Testis (tissue), 3 donors: ENCODE measurements around the gene EED. TPM values are rescaled to one million over a fixed set of nuclear protein-coding genes. Genes with fewer than 3 reads are reported as not detected.

Experiments
- DNase-seq: peaks from one replicate; pipeline ENCODE4 v3.0.0-alpha.2; 2019
- H3K27ac ChIP-seq, 2 donors: fragments of 200-600 bp; sonication (generic); one replicate each; pipeline ENCODE4 v1.5.1; 2019
- H3K27me3 ChIP-seq: fragments of 200-600 bp; sonication (generic); one replicate; pipeline ENCODE4 v1.5.1; 2019
- H3K36me3 ChIP-seq: fragments of 200-600 bp; sonication (generic); one replicate; pipeline ENCODE4 v1.5.1; 2017; ENCODE audit warnings: low read depth; ENCODE audit errors: missing control alignments
- H3K4me1 ChIP-seq: fragments of 200-600 bp; sonication (generic); one replicate; pipeline ENCODE4 v1.5.1; 2019
- H3K4me3 ChIP-seq, 2 donors: fragments of 200-600 bp; sonication (generic); one replicate each; pipeline ENCODE4 v1.5.1; 2017 to 2019
- H3K9me3 ChIP-seq: fragments of 200-600 bp; sonication (generic); one replicate; pipeline ENCODE4 v1.5.1; 2017
- POLR2A ChIP-seq: fragments of 450-650 bp; IDR thresholded peaks from one replicate; pipeline ENCODE4 v1.6.1; 2017; ENCODE audit warnings: antibody characterized with exemption, mild to moderate bottlenecking, moderate library complexity
- WGBS, 2 donors: methylation state at CpG; one replicate each; pipeline ENCODE4 v1.1.5; 2018; 5-methylcytosine and 5-hydroxymethylcytosine counted together
- intact Hi-C: fragments of 100-400 bp; cut with DNase I; formaldehyde crosslinking; loops from one replicate; pipeline ENCODE4 v1.15.1; 2023; ENCODE audit warnings: low total_unique reads
- polyA plus RNA-seq: library from polyadenylated mRNA; stranded (reverse); fragments of 350-450 nt; fragmentation: Illumina TruSeq; extraction: RNeasy Lipid Tissue Mini Kit (QIAGEN cat#74804); gene quantifications from one replicate; pipeline ENCODE4 v1.2.3, GENCODE V29; 2014; ENCODE audit warnings: low read depth, low replicate concordance; ENCODE audit not compliant: insufficient read depth
- total RNA-seq, 2 donors: library from RNA; depleted of rRNA; stranded (reverse); fragments of >200 nt; gene quantifications; one replicate each; pipeline ENCODE4 v1.2.3, GENCODE V29; 2016
- TF ChIP-seq, protein P1 (sequence below), 3 experiments: fragments of 450-650 bp in 2 of 3; fragments of 200-600 bp in 1 of 3; sonication (generic) in 1 of 3; IDR thresholded peaks; one replicate each; pipeline ENCODE4 v1.5.1; 2016 to 2019; ENCODE audit warnings: antibody characterized with exemption in 3 of 3, mild to moderate bottlenecking in 2 of 3, moderate library complexity in 1 of 3

Gene EED
- total and polyA plus RNA-seq, 3 donors from 2014 or later = 19.0 to 38.0 (median 29.9) TPM

DNA sequence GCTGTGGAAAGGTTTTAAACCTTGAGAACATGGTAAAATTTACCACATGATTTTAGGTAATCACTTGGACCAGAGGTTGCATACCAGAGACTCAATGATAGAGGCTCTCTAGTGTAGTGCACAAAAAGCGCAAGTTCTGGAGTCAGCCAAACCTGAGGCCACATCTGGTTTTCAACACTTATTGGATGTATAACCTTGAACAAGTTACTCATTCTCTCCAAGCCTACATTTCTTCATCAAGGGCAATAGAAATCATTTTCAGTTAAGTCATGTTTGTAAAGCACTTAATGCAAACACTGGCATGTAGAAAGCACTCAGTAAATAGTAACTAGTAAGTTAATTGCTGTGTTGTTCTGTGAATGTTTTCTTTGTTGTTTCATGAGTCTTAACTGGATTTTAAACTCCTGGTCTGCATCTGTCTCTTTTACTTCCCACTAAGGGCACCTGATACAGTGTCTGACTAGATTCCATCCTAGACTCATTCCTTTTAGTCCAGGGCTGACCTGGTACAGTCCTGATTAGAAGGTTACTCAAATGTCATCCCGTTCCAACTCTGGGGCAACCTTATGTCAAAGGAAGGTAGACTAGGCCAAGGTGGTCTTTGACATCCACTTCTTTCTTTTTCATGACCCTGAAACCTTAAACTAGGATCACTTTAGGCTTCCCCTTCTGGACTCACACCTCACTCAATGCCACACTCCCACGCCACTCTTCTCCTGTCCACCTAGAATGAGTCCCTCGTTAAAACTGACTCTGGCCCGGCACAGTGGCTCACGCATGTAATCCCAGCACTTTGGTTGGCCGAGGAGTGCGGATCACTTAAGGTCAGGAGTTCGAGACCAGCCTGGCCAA lies 34.5 kb upstream of the EED start:
- no peak for TF ChIP-seq POLR2A
- TF ChIP-seq, protein P1, sequence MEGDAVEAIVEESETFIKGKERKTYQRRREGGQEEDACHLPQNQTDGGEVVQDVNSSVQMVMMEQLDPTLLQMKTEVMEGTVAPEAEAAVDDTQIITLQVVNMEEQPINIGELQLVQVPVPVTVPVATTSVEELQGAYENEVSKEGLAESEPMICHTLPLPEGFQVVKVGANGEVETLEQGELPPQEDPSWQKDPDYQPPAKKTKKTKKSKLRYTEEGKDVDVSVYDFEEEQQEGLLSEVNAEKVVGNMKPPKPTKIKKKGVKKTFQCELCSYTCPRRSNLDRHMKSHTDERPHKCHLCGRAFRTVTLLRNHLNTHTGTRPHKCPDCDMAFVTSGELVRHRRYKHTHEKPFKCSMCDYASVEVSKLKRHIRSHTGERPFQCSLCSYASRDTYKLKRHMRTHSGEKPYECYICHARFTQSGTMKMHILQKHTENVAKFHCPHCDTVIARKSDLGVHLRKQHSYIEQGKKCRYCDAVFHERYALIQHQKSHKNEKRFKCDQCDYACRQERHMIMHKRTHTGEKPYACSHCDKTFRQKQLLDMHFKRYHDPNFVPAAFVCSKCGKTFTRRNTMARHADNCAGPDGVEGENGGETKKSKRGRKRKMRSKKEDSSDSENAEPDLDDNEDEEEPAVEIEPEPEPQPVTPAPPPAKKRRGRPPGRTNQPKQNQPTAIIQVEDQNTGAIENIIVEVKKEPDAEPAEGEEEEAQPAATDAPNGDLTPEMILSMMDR (IDR thresholded peaks at IDR 0.05) = no peak
- Histone ChIP-seq H3K27me3 (no peaks in the 10 kb centered on the region), H3K9me3 (no peaks in the 10 kb centered on the region), H3K4me3 (no peak overlapping the region), H3K27ac (no peak overlapping the region), H3K4me1 (no peaks in the 10 kb centered on the region), H3K36me3 (no peaks in the 10 kb centered on the region)
- 92 to 95% methylated on average over 9 of the region's 9 CpGs for WGBS, 2 donors
- DNase-seq = no peak
- intact Hi-C loops = loop anchor here (10.0 kb wide), 2 partner anchors 265 to 345 kb away; no protein-coding TSS in a partner anchor

DNA sequence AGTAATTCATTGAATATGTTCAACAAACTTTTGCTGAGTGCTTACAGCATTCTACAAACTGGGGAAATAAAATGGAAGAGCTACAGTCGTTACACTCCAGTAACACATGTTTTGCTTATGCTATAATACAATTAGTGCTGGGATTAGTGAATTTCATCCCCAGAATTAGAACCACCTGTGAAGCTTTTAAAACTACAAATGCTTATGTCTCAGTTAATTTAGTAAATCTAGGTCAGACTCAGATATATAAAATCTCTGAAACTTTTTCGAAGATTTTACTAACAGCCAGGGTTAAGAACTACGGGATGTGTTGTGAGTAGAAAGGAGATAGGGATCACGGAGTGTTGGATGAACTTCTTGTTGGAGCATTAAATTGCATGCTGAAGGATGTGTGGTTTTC lies 33.7 kb upstream of the EED start:
- no peaks in the 10 kb centered on the region for H3K36me3 ChIP-seq
- intact Hi-C loops = loop anchor here (10.0 kb wide), 2 partner anchors 266 to 346 kb away; no protein-coding TSS in a partner anchor
- 88 to 91% methylated on average over 4 of the region's 4 CpGs for WGBS, 2 donors

DNA sequence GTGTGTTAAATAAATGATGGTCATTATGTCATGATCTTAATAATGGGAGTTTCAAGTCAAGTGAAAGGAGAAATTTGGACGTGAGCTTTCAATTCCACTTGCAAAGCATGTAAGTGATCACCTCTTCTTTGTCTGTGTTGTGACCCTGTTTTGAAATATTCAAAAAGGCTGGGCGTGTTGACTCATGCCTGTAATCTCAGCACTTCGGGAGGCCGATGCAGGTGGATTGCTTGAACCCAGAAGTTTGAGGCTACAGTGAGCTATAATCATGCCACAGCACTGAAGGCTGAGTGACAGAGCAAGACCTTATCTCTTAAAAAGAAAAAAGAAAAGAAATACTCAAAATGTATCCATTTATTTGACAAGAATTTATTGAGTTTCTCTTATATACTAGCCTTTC lies 32.9 kb upstream of the EED start:
- H3K27me3 ChIP-seq = no peaks in the 10 kb centered on the region
- no peak for TF ChIP-seq POLR2A
- TF ChIP-seq, protein P1 (IDR thresholded peaks at IDR 0.05) = no peak
- no peaks in the 10 kb centered on the region for H3K36me3 ChIP-seq
- no peaks in the 10 kb centered on the region for H3K9me3 ChIP-seq
- no peak for DNase-seq
- H3K4me1 ChIP-seq = no peaks in the 10 kb centered on the region
- no peak overlapping the region for H3K4me3 ChIP-seq
- WGBS, 2 donors = 81 to 89% methylated on average over 4 of the region's 4 CpGs
- intact Hi-C loops = loop anchor here (10.0 kb wide), 2 partner anchors 267 to 347 kb away; no protein-coding TSS in a partner anchor
- no peak overlapping the region for H3K27ac ChIP-seq

More for the DNA sequence above, 33.7 kb upstream of the EED start:
- Histone ChIP-seq H3K9me3 (no peaks in the 10 kb centered on the region), H3K4me1 (no peaks in the 10 kb centered on the region), H3K27me3 (no peaks in the 10 kb centered on the region), H3K4me3 (no peak overlapping the region), H3K27ac (no peak overlapping the region)
- TF ChIP-seq, protein P1 (IDR thresholded peaks at IDR 0.05) = no peak
- no peak for DNase-seq

DNA sequence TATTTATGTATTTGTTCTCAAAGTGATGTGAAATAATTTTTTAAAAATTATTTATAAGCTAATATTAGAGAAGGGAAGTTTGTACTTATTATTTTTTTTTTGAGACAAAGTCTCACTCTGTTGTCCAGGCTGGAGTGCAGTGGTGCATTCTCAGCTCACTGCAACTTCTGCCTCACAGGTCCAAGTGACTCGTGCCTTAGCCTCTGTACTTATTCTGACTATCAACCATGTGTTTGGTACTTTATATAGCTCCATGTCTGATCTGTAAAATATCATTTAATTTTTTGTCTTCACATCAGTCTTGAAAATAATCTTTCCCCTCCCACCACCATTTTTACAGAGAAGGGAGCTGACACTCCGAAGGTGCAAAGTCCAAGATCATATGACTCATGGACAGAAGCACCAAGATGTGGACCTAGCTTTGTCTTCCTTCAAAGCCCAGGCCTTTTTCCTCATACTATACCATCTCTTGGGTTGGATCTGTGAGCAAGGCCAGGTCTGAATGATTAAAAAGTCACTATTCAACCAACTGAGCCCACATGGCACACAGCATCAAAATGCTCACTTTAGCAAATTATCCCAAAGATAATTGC lies 32.4 kb upstream of the EED start:
- Histone ChIP-seq H3K27me3 (no peaks in the 10 kb centered on the region), H3K4me1 (no peaks in the 10 kb centered on the region), H3K9me3 (no peaks in the 10 kb centered on the region), H3K4me3 (no peak overlapping the region), H3K27ac (no peak overlapping the region), H3K36me3 (no peaks in the 10 kb centered on the region)
- TF ChIP-seq POLR2A = no peak
- TF ChIP-seq, protein P1 (IDR thresholded peaks at IDR 0.05) = no peak
- intact Hi-C loops = loop anchor here (10.0 kb wide), 2 partner anchors 267 to 347 kb away; no protein-coding TSS in a partner anchor
- 85 to 91% methylated on average over 2 of the region's 2 CpGs for WGBS, 2 donors
- DNase-seq = no peak
